Activated CD8-positive, alpha-beta memory T cell treated with anti-CD3 and anti-CD28 coated beads, Interleukin-2, amount 10 ng/mL, durations not matched to agents 7 days and 5 days (primary cell): Measurements from ENCODE around the gene RRAS. TPM values are rescaled to one million over a fixed set of nuclear protein-coding genes. Genes with fewer than 3 reads are reported as not detected.
A peak's percentile ranks its signal among the peaks of the same experiment; 100 is the strongest.

Experiments
- ATAC-seq: fragments of 150-1000 bp; cut with Tn5 transposase; one replicate; pipeline ENCODE4 v1.10.0; 2021; ENCODE audit warnings: moderate library complexity
- CTCF ChIA-PET: fragments of 350-600 bp; sonication (Branson Sonifier 250); formaldehyde crosslinking; loops from one replicate; lab custom pipeline; 2021; ENCODE audit warnings: antibody characterized with exemption; lab: Charles Lee
- DNase-seq: peaks from one replicate; pipeline ENCODE4 v3.0.0-alpha.2; 2020
- H3K27ac Mint-ChIP-seq: one replicate; pipeline ENCODE4 v1.8.0; 2021; ENCODE audit warnings: mild to moderate bottlenecking, mixed read lengths
- H3K27me3 Mint-ChIP-seq: one replicate; pipeline ENCODE4 v1.8.0; 2021; ENCODE audit warnings: mixed read lengths
- H3K36me3 Mint-ChIP-seq: one replicate; pipeline ENCODE4 v1.8.0; 2021; ENCODE audit warnings: mild to moderate bottlenecking, mixed read lengths
- H3K4me1 Mint-ChIP-seq: one replicate; pipeline ENCODE4 v1.8.0; 2021; ENCODE audit warnings: mixed read lengths
- H3K4me3 Mint-ChIP-seq: one replicate; pipeline ENCODE4 v1.8.0; 2021; ENCODE audit warnings: mild to moderate bottlenecking, moderate library complexity, mixed read lengths
- H3K9me3 Mint-ChIP-seq: one replicate; pipeline ENCODE4 v1.8.0; 2022; ENCODE audit warnings: low read depth, mixed read lengths
- total RNA-seq, 2 experiments: library from RNA; stranded (reverse); gene quantifications; one replicate each; pipeline ENCODE4 v1.2.3, GENCODE V29; 2021

Gene RRAS
- total RNA-seq, 2 experiments from 2014 or later = 6.6 to 9.6 TPM

DNA sequence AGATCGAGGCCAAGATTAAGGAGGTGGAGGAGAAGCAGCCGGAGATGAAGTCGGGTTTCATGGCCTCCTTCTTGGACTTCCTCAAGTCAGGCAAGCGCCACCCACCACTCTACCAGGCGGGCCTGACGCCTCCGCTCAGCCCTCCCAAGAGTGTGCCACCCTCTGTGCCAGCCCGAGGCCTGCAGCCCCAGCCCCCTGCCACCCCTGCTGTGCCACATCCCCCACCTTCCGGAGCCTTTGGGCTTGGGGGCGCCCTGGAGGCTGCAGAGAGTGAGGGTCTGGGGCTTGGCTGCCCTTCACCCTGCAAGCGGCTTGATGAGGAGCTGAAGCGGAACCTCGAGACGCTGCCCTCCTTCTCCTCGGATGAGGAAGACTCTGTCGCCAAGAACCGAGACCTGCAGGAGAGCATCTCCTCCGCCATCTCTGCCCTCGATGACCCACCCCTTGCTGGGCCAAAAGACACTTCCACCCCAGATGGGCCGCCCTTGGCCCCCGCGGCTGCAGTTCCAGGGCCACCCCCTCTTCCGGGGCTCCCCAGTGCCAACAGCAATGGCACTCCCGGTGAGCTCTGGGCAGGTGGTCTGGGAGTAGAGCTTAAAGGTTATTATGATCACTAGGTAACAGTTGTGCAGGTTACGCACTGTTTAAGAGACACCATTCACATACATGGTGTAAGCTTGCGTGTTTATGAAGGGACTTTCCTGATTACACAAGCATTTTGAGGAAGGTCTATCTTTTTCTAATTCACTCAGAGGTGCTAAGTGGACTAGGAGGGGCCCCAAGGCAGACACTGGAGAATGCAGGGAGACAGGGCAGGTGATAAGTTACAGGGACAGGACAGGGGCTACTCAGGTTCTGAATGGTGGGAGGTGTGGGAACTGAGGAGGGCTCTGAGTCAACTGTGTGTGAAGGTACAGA lies 40.3 kb downstream of the RRAS start:
- no peak overlapping the region for H3K4me3 Mint-ChIP-seq
- H3K27me3 Mint-ChIP-seq = no peaks in the 10 kb centered on the region
- H3K9me3 Mint-ChIP-seq = no peaks in the 10 kb centered on the region
- H3K4me1 Mint-ChIP-seq = no peaks in the 10 kb centered on the region
- peaks cover 26% of the 10 kb centered on the region for H3K36me3 Mint-ChIP-seq
- H3K27ac Mint-ChIP-seq = no peak overlapping the region
- DNase-seq = no peak
- CTCF ChIA-PET = no interaction called here
- no peak for ATAC-seq

GRCh38 chr19:49597703-49597974 lies 42.3 kb downstream of the RRAS start:
- no peaks in the 10 kb centered on the region for H3K27me3 Mint-ChIP-seq
- DNase-seq (no peak), ATAC-seq (no peak)
- no peaks in the 10 kb centered on the region for H3K9me3 Mint-ChIP-seq
- H3K27ac Mint-ChIP-seq = no peak overlapping the region
- CTCF ChIA-PET = no interaction called here
- peaks cover 28% of the 10 kb centered on the region for H3K36me3 Mint-ChIP-seq
- H3K4me3 Mint-ChIP-seq = no peak overlapping the region
- peaks cover 13% of the 10 kb centered on the region for H3K4me1 Mint-ChIP-seq

DNA sequence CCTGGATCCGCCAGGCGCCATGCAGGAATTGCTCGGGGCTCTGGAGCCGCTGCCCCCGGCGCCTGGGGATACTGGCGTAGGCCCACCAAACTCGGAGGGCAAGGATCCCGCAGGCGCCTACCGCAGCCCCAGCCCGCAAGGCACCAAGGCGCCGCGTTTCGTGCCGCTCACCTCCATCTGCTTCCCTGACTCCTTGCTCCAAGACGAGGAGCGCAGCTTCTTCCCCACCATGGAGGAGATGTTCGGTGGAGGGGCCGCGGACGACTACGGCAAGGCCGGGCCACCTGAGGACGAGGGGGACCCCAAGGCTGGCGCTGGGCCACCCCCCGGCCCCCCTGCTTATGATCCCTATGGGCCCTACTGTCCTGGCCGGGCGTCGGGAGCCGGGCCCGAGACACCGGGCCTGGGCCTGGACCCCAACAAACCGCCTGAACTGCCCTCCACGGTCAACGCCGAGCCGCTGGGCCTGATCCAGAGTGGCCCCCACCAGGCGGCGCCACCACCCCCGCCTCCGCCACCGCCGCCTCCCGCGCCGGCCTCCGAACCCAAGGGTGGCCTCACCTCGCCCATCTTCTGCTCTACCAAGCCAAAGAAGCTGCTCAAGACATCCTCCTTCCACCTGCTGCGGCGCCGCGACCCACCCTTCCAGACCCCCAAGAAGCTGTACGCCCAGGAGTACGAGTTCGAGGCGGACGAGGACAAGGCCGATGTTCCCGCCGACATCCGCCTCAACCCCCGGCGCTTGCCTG lies 42.8 kb downstream of the RRAS start:
- CTCF ChIA-PET = no interaction called here
- H3K4me1 Mint-ChIP-seq = peaks cover 15% of the 10 kb centered on the region
- no peaks in the 10 kb centered on the region for H3K27me3 Mint-ChIP-seq
- H3K27ac Mint-ChIP-seq = no peak overlapping the region
- H3K9me3 Mint-ChIP-seq = no peaks in the 10 kb centered on the region
- no peak overlapping the region for H3K4me3 Mint-ChIP-seq
- no peak for DNase-seq
- peaks cover 29% of the 10 kb centered on the region for H3K36me3 Mint-ChIP-seq
- no peak for ATAC-seq

DNA sequence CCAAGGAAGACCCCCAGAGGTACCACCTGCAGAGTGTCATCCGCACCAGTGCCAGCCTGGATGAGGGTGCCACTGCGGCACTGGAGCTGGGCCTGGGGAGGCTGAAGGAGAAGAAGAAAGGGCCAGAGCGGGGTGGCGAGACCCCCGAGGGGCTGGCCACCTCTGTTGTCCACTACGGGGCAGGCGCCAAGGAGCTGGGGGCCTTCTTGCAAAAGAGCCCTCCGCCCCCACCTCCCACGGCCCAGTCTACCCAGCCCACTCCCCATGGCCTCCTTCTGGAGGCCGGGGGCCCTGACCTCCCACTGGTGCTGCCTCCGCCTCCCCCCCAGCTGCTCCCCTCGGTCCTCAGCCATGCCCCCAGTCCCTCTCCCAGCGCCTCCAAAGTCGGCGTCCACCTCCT lies 43.5 kb downstream of the RRAS start:
- DNase-seq (no peak), ATAC-seq (no peak)
- Mint-ChIP-seq H3K27ac (no peak overlapping the region), H3K4me1 (peaks cover 15% of the 10 kb centered on the region), H3K27me3 (no peaks in the 10 kb centered on the region), H3K36me3 (peaks cover 24% of the 10 kb centered on the region), H3K9me3 (no peaks in the 10 kb centered on the region), H3K4me3 (no peak overlapping the region)
- CTCF ChIA-PET = no interaction called here

DNA sequence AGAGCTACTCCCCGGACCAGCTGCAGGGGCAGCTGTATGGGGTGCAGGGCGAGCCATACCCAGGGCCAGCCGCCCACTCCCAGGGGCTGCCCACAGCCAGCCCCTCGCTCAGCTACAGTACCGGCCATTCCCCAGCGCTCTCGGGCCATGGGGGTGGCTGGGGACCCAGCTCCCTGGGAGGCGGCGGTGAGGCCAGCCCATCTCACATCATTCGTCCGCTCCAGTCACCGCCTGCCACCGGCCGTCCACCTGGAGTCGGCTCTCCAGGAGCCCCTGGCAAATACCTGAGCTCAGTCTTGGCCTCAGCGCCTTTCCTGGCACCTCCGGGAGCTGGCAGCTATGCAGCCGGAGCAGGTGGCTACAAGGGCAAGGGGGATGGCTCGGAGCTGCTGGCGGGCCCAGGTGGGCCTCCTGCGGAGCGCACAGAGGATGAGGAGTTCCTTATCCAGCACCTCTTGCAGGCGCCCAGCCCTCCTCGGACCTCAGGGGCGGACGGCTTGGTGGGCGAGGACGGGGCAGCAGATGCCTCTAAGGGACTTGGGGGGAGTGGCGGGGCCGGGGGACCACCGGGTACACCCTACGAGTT lies 44.0 kb downstream of the RRAS start:
- no peak for ATAC-seq
- peaks cover 15% of the 10 kb centered on the region for H3K4me1 Mint-ChIP-seq
- no peaks in the 10 kb centered on the region for H3K9me3 Mint-ChIP-seq

DNA sequence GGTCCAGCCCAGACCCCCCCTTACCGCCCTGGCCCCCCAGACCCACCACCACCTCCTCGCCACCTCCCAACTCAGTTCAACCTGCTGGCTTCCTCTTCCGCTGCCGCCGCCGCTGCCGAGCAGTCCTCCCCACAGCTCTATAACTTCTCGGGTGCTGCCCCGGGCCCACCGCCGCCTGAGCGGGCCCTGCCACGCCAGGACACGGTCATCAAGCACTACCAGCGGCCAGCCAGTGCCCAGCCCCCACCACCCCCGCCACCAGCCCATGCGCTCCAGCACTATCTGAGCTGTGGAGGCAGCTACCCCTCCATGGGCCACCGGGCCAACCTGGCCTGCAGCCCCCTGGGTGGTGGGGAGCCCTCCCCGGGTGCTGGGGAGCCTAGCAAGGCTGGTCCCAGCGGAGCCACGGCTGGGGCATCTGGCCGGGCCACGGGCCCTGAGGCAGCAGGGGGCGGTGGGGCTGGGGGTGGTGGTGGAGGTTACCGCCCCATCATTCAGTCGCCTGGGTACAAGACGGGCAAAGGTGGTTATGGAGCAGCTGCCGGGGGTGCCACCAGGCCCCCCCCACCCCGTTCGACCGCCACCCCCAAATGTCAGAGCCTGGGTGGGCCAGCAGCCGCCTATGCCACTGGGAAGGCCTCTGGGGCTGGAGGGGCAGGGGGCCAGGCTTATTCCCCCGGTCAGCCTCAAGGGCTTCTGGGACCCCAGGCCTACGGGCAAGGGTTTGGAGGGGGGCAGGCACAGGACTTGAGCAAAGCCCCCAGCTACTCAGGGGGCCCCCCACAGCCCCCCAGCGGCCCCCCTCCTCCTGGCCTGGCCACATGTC lies 44.7 kb downstream of the RRAS start:
- Mint-ChIP-seq H3K36me3 (peaks cover 21% of the 10 kb centered on the region), H3K4me3 (no peak overlapping the region), H3K9me3 (no peaks in the 10 kb centered on the region), H3K27ac (no peak overlapping the region), H3K4me1 (peaks cover 15% of the 10 kb centered on the region), H3K27me3 (no peaks in the 10 kb centered on the region)
- CTCF ChIA-PET = interaction anchor here (0.7 kb wide), 1 partner anchor 9 kb away, joined by 3 read pairs; no protein-coding TSS in a partner anchor
- DNase-seq (no peak), ATAC-seq (no peak)

More for the DNA sequence above, 44.0 kb downstream of the RRAS start:
- CTCF ChIA-PET = interaction anchor here (0.7 kb wide), 1 partner anchor 8 kb away, joined by 3 read pairs; no protein-coding TSS in a partner anchor
- no peak for DNase-seq
- Mint-ChIP-seq H3K27ac (no peak overlapping the region), H3K27me3 (no peaks in the 10 kb centered on the region), H3K4me3 (no peak overlapping the region), H3K36me3 (peaks cover 22% of the 10 kb centered on the region)

GRCh38 chr19:49594157-49594992 lies 45.6 kb downstream of the RRAS start:
- Mint-ChIP-seq H3K4me1 (peaks cover 22% of the 10 kb centered on the region), H3K9me3 (no peaks in the 10 kb centered on the region), H3K36me3 (peaks cover 18% of the 10 kb centered on the region), H3K4me3 (peak overlapping the region; percentile 87), H3K27ac (peak overlapping the region; percentile 78), H3K27me3 (no peaks in the 10 kb centered on the region)
- ATAC-seq = no peak
- CTCF ChIA-PET = interaction anchor here (0.8 to 1.8 kb wide), 2 partner anchors 79 to 88 kb away, joined by 3 to 6 read pairs; no protein-coding TSS in a partner anchor
- DNase-seq = no peak

GRCh38 chr19:49593233-49594113 lies 46.5 kb downstream of the RRAS start:
- peak overlapping the region; percentile 87 for H3K4me3 Mint-ChIP-seq
- peak; percentile 63 for ATAC-seq
- peak; percentile 97 for DNase-seq
- H3K4me1 Mint-ChIP-seq = peaks cover 26% of the 10 kb centered on the region
- peaks cover 2% of the 10 kb centered on the region for H3K27me3 Mint-ChIP-seq
- CTCF ChIA-PET = interaction anchor here (0.8 to 2.0 kb wide), 10 partner anchors 12 to 88 kb away, joined by 3 to 10 read pairs (median 3); partner anchors contain the start of genes PRMT1, PRRG2 and SCAF1
- H3K9me3 Mint-ChIP-seq = no peaks in the 10 kb centered on the region
- H3K36me3 Mint-ChIP-seq = peaks cover 15% of the 10 kb centered on the region
- H3K27ac Mint-ChIP-seq = peak overlapping the region; percentile 78

DNA sequence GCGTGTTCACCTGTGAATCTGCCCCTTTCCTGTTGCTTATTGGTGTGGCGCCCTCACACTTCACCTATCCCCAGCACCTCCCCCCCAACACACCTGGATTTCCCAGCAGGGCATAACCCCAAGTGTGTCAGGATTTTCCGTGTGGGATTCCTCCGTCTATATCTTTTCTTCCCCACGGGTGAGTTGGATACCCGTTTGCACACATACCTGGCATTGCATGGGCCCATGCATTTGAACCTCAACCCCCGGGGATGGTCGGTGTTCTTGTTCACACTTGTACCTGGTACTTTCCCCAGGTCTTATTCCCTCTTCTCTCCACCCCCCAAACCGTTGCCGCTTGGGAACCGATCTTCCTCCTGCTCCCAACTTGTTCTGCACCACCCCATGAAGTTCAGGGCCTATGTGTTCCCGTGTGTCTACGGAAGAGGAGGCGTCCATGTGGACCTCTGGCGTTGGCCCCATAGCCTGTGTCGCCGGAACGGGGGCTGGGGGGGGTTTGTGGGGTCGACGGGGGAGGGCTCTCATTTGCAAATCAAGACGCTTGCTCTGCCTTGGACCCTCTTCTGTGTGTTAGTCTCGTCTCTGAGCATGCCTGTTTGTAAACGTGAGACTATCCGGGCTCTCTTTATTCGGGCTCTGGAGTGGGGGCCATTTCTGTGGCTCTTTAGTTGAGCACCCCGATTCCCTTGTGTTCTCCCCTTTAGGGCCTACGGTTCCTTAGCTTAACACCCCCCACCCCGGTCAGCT lies 47.3 kb downstream of the RRAS start:
- peaks cover 30% of the 10 kb centered on the region for H3K4me1 Mint-ChIP-seq
- H3K36me3 Mint-ChIP-seq = peaks cover 13% of the 10 kb centered on the region
- peak overlapping the region; percentile 78 for H3K27ac Mint-ChIP-seq
- no peaks in the 10 kb centered on the region for H3K9me3 Mint-ChIP-seq
- peaks cover 4% of the 10 kb centered on the region for H3K27me3 Mint-ChIP-seq
- peak overlapping the region; percentile 87 for H3K4me3 Mint-ChIP-seq
- CTCF ChIA-PET = interaction anchor here (0.7 to 2.0 kb wide), 11 partner anchors 12 to 88 kb away, joined by 3 to 10 read pairs (median 3); partner anchors contain the start of genes PRMT1, PRRG2 and SCAF1
- ATAC-seq (no peak), DNase-seq (peak; percentile 52)

DNA sequence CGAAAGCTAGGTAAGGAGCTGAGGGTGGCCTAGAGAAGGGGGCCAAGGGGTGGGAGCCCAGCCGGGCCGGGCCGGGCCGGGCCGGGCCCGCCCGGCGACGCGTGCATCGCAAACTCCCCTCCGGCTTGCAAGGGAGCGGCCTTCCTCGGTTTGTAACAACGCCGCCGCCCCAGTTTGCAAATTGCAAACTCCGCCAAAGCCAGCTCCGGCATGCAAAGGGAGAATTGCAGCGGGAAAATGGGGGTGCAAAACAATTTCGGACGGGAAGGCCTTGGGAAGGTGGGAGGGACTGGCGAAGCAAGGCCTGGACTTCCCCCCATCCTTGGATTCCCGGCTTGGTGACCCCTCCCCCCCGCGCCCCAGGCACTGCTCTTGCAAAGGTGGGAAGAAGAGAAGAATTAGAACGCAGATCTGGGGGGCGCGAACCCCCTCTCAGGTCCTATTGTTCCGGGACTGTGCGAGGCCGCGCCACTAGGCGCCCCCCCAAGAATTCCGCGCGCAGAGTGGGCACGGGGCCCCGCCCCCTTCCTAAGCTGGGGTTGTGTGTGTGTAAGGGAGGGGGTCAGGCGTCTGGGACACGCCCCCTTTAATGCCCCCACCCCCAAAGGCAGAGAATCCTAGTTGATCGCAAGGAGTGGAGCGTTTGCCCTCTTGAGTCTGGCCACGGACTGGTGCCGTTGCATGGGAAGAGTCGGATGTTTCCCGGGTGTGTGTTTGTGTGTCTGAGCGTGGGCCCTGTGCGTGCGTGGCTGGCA lies 48.0 kb downstream of the RRAS start:
- no peak for ATAC-seq

More for the DNA sequence above, 48.0 kb downstream of the RRAS start:
- H3K4me3 Mint-ChIP-seq = peak overlapping the region; percentile 87
- H3K4me1 Mint-ChIP-seq = peaks cover 30% of the 10 kb centered on the region
- H3K27ac Mint-ChIP-seq = peak overlapping the region; percentile 89
- DNase-seq = peak; percentile 71
- peaks cover 13% of the 10 kb centered on the region for H3K36me3 Mint-ChIP-seq
- no peaks in the 10 kb centered on the region for H3K9me3 Mint-ChIP-seq
- H3K27me3 Mint-ChIP-seq = peaks cover 4% of the 10 kb centered on the region
- CTCF ChIA-PET = interaction anchor here (0.7 to 2.0 kb wide), 4 partner anchors 12 to 51 kb away, joined by 3 to 10 read pairs (median 3); partner anchors contain the start of gene SCAF1
